Stomach (tissue), 4 donors: ENCODE results near the gene CCDC146.
"Not testable (repeated sequence)": the region's sequence is repeated elsewhere in the genome, so short reads cannot be mapped to it uniquely, and the experiment has no call there.

Source experiments
- CTCF ChIP-seq, 7 experiments: fragments of 450-650 bp in 4 of 7; fragments of 200-600 bp in 3 of 7; sonication (generic) in 3 of 7; IDR thresholded peaks; one replicate each; pipeline ENCODE4 v1.5.1; 2016 to 2019; ENCODE audit warnings: antibody characterized with exemption in 7 of 7, control low read depth in 2 of 7, mild to moderate bottlenecking in 1 of 7
- POLR2A ChIP-seq, 4 donors: fragments of 450-650 bp; IDR thresholded peaks; one replicate each; pipeline ENCODE4 v1.6.1; 2016; ENCODE audit warnings: antibody characterized with exemption in 4 of 4, control low read depth in 2 of 4, mild to moderate bottlenecking in 1 of 4, moderate library complexity in 1 of 4

DNA sequence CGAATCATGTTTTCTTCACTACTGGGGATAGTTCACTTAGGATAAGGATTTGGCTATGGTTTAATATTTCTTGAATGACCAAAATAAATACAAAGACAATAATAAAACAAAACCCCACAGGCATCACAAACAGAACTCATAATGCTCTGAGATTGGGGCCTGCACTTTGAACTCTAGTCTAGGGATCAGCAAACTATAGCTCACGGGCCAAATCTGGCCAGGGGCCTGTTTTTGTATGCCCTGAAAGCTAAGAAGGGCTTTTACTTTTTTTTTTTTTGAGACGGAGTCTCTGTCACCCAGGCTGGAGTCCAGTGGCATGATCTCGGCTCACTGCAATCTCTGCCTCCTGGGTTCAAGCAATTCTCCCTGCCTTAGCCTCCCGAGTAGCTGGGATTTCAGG, 45.4 kb upstream of the CCDC146 start:
- not testable (repeated sequence) for TF ChIP-seq CTCF, POLR2A (IDR thresholded peaks at IDR 0.05)
